ENCODE measurements around the gene ZNF407.
A peak's percentile ranks its signal among the peaks of the same experiment; 100 is the strongest.

The ZNF407 gene

DNA sequence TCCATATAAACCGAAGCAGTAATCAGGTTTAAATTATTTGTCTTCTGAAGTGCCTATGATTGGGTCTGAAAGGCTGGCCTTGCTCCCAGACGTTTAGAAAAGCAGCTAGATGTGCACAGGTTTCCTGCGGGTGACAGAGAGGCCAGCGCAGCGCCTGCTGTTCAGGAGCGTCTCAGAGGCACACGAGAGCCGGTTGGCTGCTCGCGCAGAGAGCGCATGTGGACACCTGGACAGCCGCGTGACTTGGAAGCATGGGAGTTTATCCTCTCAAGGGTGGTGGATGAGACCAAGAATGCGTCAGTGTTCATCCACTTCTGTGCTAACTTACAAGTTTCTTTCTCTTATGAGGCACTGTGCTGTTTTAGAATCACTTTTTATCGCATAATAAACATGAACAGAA lies 307.6 kb downstream of the ZNF407 start:
- no peaks in the 10 kb centered on the region for H3K4me1 ChIP-seq (ENCODE audit: control insufficient read depth, low read depth, low read length)
- H4K8ac ChIP-seq (ENCODE audit: low read depth, low read length): no peak overlapping the region
- H3K27ac ChIP-seq (ENCODE audit: low read depth, low read length): no peak overlapping the region
- no peak overlapping the region for H3K9ac ChIP-seq (ENCODE audit: low read length)
- H3K4ac ChIP-seq (ENCODE audit: low read depth, low read length): no peak overlapping the region
- H3K4me2 ChIP-seq (ENCODE audit: low read length): no peak overlapping the region
- no peak overlapping the region for H4K5ac ChIP-seq (ENCODE audit: low read length)
- no peak overlapping the region for H2BK5ac ChIP-seq (ENCODE audit: low read length)
- no peak overlapping the region for H2AK5ac ChIP-seq (ENCODE audit: low read length)
- no peak overlapping the region for H2BK120ac ChIP-seq (ENCODE audit: low read depth, low read length)
- no peaks in the 10 kb centered on the region for H3K36me3 ChIP-seq (ENCODE audit: control insufficient read depth, insufficient read depth, low read length)
- no peak overlapping the region for H3K56ac ChIP-seq (ENCODE audit: low read length)
- no peaks in the 10 kb centered on the region for H3K27me3 ChIP-seq (ENCODE audit: insufficient read depth, low read length, poor library complexity)
- H3K4me3 ChIP-seq (ENCODE audit: low read length): no peak overlapping the region
- H3K18ac ChIP-seq (ENCODE audit: low read length): no peak overlapping the region
- DNase-seq: no peak
- no CpG with 5 or more reads among the region's 15 CpGs for WGBS (ENCODE audit: extremely low coverage, insufficient coverage, low lambda C conversion rate)
- no peaks in the 10 kb centered on the region for H3K79me2 ChIP-seq (ENCODE audit: control insufficient read depth, insufficient read depth, low read length)
- no peak overlapping the region for H2BK15ac ChIP-seq (replicated peaks; ENCODE audit: low read depth)
- H3K79me1 ChIP-seq (ENCODE audit: low read length): no peaks in the 10 kb centered on the region
- no peak overlapping the region for H3K23ac ChIP-seq (ENCODE audit: low read length)

DNA sequence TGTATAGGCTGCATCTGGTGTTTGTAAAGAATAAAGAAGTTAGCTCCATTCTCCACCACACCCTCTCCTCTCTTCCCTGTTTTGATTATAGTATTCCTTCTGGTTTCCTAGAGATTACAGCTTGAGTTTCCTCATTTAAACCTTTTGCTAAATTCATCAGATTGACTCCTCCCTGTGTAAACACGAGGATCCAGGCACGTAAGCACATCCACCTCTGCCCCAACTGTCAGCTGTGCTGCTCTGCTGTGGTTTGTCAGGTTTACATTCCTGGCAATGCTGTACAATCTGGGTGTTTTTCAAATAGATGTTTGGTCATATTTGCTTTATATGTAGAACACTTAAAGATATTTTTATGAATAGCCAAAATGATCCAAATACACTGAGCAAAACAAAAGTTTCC lies 308.5 kb downstream of the ZNF407 start:
- Histone ChIP-seq H3K4me1 (ENCODE audit: control insufficient read depth, low read depth, low read length) (no peaks in the 10 kb centered on the region), H2AK5ac (ENCODE audit: low read length) (no peak overlapping the region), H3K79me2 (ENCODE audit: control insufficient read depth, insufficient read depth, low read length) (no peaks in the 10 kb centered on the region), H3K4me2 (ENCODE audit: low read length) (no peak overlapping the region), H3K36me3 (ENCODE audit: control insufficient read depth, insufficient read depth, low read length) (no peaks in the 10 kb centered on the region), H3K27ac (ENCODE audit: low read depth, low read length) (no peak overlapping the region), H2BK15ac (replicated peaks; ENCODE audit: low read depth) (no peak overlapping the region), H3K18ac (ENCODE audit: low read length) (no peak overlapping the region), H4K8ac (ENCODE audit: low read depth, low read length) (no peak overlapping the region), H2BK120ac (ENCODE audit: low read depth, low read length) (no peak overlapping the region), H4K5ac (ENCODE audit: low read length) (no peak overlapping the region), H3K4me3 (ENCODE audit: low read length) (no peak overlapping the region), H3K23ac (ENCODE audit: low read length) (no peak overlapping the region), H3K27me3 (ENCODE audit: insufficient read depth, low read length, poor library complexity) (no peaks in the 10 kb centered on the region), H3K9ac (ENCODE audit: low read length) (no peak overlapping the region), H3K79me1 (ENCODE audit: low read length) (no peaks in the 10 kb centered on the region), H2BK5ac (ENCODE audit: low read length) (no peak overlapping the region), H3K56ac (ENCODE audit: low read length) (no peak overlapping the region), H3K4ac (ENCODE audit: low read depth, low read length) (no peak overlapping the region)
- WGBS (ENCODE audit: extremely low coverage, insufficient coverage, low lambda C conversion rate): no CpG with 5 or more reads among the region's 2 CpGs
- DNase-seq: no peak

DNA sequence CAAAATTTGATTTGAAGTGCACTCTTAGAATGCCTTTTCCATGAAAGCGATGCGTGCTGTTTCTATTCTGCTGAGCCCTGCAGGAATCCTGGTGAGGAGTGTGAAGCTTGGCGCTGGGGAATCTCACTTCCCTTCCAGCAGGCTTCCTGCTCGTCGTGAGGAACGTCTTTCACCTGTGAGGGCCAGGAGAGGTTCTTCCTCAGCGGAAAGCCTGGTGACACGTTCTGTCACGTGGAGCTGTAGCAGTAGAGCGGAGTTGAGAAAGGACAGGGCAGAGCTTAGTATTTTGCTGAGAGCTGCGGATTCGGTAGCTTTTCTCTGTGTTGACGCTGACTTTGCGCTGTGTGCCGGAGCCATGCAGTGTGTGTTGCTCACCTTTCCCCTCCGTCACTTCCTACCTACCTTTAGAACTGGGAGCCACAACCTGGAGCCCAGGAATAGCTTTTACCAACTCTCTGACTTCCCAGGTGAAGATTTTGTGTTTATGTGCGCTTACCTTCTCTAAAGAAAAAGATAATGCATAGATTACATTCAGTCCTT lies 316.5 kb downstream of the ZNF407 start:
- no peak overlapping the region for H3K56ac ChIP-seq (ENCODE audit: low read length)
- no peak overlapping the region for H2AK5ac ChIP-seq (ENCODE audit: low read length)
- no peak overlapping the region for H4K8ac ChIP-seq (ENCODE audit: low read depth, low read length)
- H3K18ac ChIP-seq (ENCODE audit: low read length): no peak overlapping the region
- no peak overlapping the region for H2BK15ac ChIP-seq (replicated peaks; ENCODE audit: low read depth)
- no peaks in the 10 kb centered on the region for H3K4me1 ChIP-seq (ENCODE audit: control insufficient read depth, low read depth, low read length)
- no peaks in the 10 kb centered on the region for H3K27me3 ChIP-seq (ENCODE audit: insufficient read depth, low read length, poor library complexity)
- H4K5ac ChIP-seq (ENCODE audit: low read length): no peak overlapping the region
- DNase-seq: peak; percentile 40
- no peak overlapping the region for H2BK120ac ChIP-seq (ENCODE audit: low read depth, low read length)
- H3K23ac ChIP-seq (ENCODE audit: low read length): no peak overlapping the region
- no peak overlapping the region for H3K4me3 ChIP-seq (ENCODE audit: low read length)
- H2BK5ac ChIP-seq (ENCODE audit: low read length): no peak overlapping the region
- no peak overlapping the region for H3K9ac ChIP-seq (ENCODE audit: low read length)
- no peak overlapping the region for H3K4ac ChIP-seq (ENCODE audit: low read depth, low read length)
- H3K27ac ChIP-seq (ENCODE audit: low read depth, low read length): no peak overlapping the region
- H3K36me3 ChIP-seq (ENCODE audit: control insufficient read depth, insufficient read depth, low read length): no peaks in the 10 kb centered on the region
- no peaks in the 10 kb centered on the region for H3K79me2 ChIP-seq (ENCODE audit: control insufficient read depth, insufficient read depth, low read length)
- H3K4me2 ChIP-seq (ENCODE audit: low read length): no peak overlapping the region
- H3K79me1 ChIP-seq (ENCODE audit: low read length): no peaks in the 10 kb centered on the region
- no CpG with 5 or more reads among the region's 17 CpGs for WGBS (ENCODE audit: extremely low coverage, insufficient coverage, low lambda C conversion rate)

DNA sequence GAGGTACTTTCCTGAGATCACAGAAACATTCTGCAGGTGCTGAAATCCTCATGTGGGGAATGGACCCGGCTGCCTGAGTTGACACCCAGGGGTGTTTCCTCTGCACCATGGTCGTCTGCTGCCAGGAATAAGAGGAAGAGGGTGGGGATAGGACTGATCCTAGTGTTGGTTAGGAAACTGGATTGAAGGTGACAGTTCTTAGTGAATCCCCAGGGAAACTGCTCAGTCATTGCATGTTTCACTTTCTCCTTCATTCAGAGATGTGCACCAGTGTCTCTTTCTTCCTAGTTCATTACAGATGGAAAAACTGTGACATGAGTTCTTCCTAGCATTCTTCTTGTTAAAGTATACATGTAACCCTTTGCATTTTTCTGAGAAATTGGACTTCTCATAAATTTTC lies 317.0 kb downstream of the ZNF407 start:
- H2BK5ac ChIP-seq (ENCODE audit: low read length): no peak overlapping the region
- no peak overlapping the region for H2AK5ac ChIP-seq (ENCODE audit: low read length)
- H3K4me2 ChIP-seq (ENCODE audit: low read length): no peak overlapping the region
- H3K4me1 ChIP-seq (ENCODE audit: control insufficient read depth, low read depth, low read length): no peaks in the 10 kb centered on the region
- no peaks in the 10 kb centered on the region for H3K36me3 ChIP-seq (ENCODE audit: control insufficient read depth, insufficient read depth, low read length)
- H3K23ac ChIP-seq (ENCODE audit: low read length): no peak overlapping the region
- DNase-seq: no peak
- H4K5ac ChIP-seq (ENCODE audit: low read length): no peak overlapping the region
- H3K4me3 ChIP-seq (ENCODE audit: low read length): no peak overlapping the region
- no peak overlapping the region for H2BK15ac ChIP-seq (replicated peaks; ENCODE audit: low read depth)
- H3K4ac ChIP-seq (ENCODE audit: low read depth, low read length): no peak overlapping the region
- H2BK120ac ChIP-seq (ENCODE audit: low read depth, low read length): no peak overlapping the region
- H3K27ac ChIP-seq (ENCODE audit: low read depth, low read length): no peak overlapping the region
- no peak overlapping the region for H4K8ac ChIP-seq (ENCODE audit: low read depth, low read length)
- no peaks in the 10 kb centered on the region for H3K79me2 ChIP-seq (ENCODE audit: control insufficient read depth, insufficient read depth, low read length)
- H3K27me3 ChIP-seq (ENCODE audit: insufficient read depth, low read length, poor library complexity): no peaks in the 10 kb centered on the region
- no CpG with 5 or more reads among the region's 2 CpGs for WGBS (ENCODE audit: extremely low coverage, insufficient coverage, low lambda C conversion rate)
- no peak overlapping the region for H3K56ac ChIP-seq (ENCODE audit: low read length)
- no peak overlapping the region for H3K9ac ChIP-seq (ENCODE audit: low read length)
- no peaks in the 10 kb centered on the region for H3K79me1 ChIP-seq (ENCODE audit: low read length)
- H3K18ac ChIP-seq (ENCODE audit: low read length): no peak overlapping the region

DNA sequence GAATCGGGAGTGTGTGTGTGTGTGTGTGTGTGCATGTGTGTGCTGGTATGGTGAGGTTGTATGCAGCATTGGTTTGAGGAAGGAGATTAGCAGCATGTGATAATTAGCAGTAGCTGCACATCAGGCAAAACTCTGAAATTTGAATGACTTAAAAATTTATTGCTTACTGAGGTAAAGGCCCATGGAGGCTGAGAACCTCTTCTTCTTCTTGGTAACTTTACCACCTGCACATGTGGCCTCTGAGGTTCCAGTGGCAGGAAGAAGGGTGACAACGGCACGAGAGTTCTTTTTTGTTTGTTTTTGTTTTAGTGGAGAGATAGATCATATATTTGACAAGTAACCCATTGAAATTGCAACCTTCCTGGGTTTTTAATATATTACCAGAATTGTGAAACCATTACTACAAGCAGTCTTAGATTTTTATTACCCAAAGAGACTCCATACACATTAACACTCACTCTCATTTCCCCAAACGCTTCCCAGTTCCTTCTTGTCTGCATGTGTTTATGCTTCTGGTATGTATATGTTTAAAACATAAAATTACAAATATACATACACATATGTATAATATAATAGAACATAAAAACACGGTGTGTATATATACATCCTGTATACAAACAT lies 319.2 kb downstream of the ZNF407 start:
- Histone ChIP-seq H2BK15ac (replicated peaks; ENCODE audit: low read depth) (no peak overlapping the region), H3K4ac (ENCODE audit: low read depth, low read length) (no peak overlapping the region), H3K36me3 (ENCODE audit: control insufficient read depth, insufficient read depth, low read length) (no peaks in the 10 kb centered on the region), H3K23ac (ENCODE audit: low read length) (no peak overlapping the region), H3K18ac (ENCODE audit: low read length) (no peak overlapping the region), H2BK120ac (ENCODE audit: low read depth, low read length) (no peak overlapping the region), H3K27ac (ENCODE audit: low read depth, low read length) (no peak overlapping the region), H3K79me2 (ENCODE audit: control insufficient read depth, insufficient read depth, low read length) (no peaks in the 10 kb centered on the region), H3K4me1 (ENCODE audit: control insufficient read depth, low read depth, low read length) (no peaks in the 10 kb centered on the region), H3K4me2 (ENCODE audit: low read length) (no peak overlapping the region), H4K5ac (ENCODE audit: low read length) (no peak overlapping the region), H3K9ac (ENCODE audit: low read length) (no peak overlapping the region), H3K56ac (ENCODE audit: low read length) (no peak overlapping the region), H3K4me3 (ENCODE audit: low read length) (no peak overlapping the region), H2AK5ac (ENCODE audit: low read length) (no peak overlapping the region), H3K79me1 (ENCODE audit: low read length) (no peaks in the 10 kb centered on the region), H2BK5ac (ENCODE audit: low read length) (no peak overlapping the region), H3K27me3 (ENCODE audit: insufficient read depth, low read length, poor library complexity) (no peaks in the 10 kb centered on the region), H4K8ac (ENCODE audit: low read depth, low read length) (no peak overlapping the region)
- no CpG with 5 or more reads among the region's 5 CpGs for WGBS (ENCODE audit: extremely low coverage, insufficient coverage, low lambda C conversion rate)
- DNase-seq: no peak

DNA sequence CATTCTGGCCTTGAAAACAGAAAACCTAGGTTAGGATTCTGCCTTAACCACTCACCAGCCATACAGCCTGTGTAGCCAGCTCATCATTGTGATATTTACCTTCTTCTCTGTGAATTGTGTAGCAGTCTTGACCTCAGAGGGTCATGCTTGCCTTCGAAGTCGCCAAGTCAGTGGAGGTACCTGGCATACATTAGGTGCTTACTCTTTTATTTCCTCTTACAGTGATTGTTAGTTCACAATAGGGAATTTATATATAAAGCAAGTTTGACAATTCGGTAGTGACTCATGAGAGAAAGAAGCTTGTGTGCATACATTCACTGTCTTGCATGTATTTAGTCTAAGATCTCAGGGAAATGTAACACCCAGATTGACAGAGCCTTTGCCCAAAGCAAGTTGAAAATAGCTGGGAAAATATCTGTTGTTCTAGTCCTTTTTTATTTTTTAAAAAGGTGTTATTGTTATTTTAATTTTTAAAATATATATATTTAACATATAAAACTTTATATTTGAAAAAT lies 320.7 kb downstream of the ZNF407 start:
- WGBS (ENCODE audit: extremely low coverage, insufficient coverage, low lambda C conversion rate): no CpG with 5 or more reads among the region's 3 CpGs
- no peak overlapping the region for H2BK15ac ChIP-seq (replicated peaks; ENCODE audit: low read depth)
- no peak overlapping the region for H2AK5ac ChIP-seq (ENCODE audit: low read length)
- no peak overlapping the region for H4K8ac ChIP-seq (ENCODE audit: low read depth, low read length)
- H3K36me3 ChIP-seq (ENCODE audit: control insufficient read depth, insufficient read depth, low read length): no peaks in the 10 kb centered on the region
- no peak overlapping the region for H2BK120ac ChIP-seq (ENCODE audit: low read depth, low read length)
- no peaks in the 10 kb centered on the region for H3K79me1 ChIP-seq (ENCODE audit: low read length)
- H3K23ac ChIP-seq (ENCODE audit: low read length): no peak overlapping the region
- H3K4ac ChIP-seq (ENCODE audit: low read depth, low read length): no peak overlapping the region
- no peak overlapping the region for H3K27ac ChIP-seq (ENCODE audit: low read depth, low read length)
- no peak overlapping the region for H2BK5ac ChIP-seq (ENCODE audit: low read length)
- H3K4me1 ChIP-seq (ENCODE audit: control insufficient read depth, low read depth, low read length): no peaks in the 10 kb centered on the region
- H3K27me3 ChIP-seq (ENCODE audit: insufficient read depth, low read length, poor library complexity): no peaks in the 10 kb centered on the region
- no peak overlapping the region for H3K4me2 ChIP-seq (ENCODE audit: low read length)
- H3K79me2 ChIP-seq (ENCODE audit: control insufficient read depth, insufficient read depth, low read length): no peaks in the 10 kb centered on the region
- H4K5ac ChIP-seq (ENCODE audit: low read length): no peak overlapping the region
- no peak for DNase-seq
- H3K9ac ChIP-seq (ENCODE audit: low read length): no peak overlapping the region
- no peak overlapping the region for H3K4me3 ChIP-seq (ENCODE audit: low read length)
- no peak overlapping the region for H3K18ac ChIP-seq (ENCODE audit: low read length)
- no peak overlapping the region for H3K56ac ChIP-seq (ENCODE audit: low read length)
